Caco-2 (cell line): ENCODE results near the gene ZNF773. TPM values are rescaled to one million over a fixed set of nuclear protein-coding genes. Genes with fewer than 3 reads are reported as not detected.
"Not testable (repeated sequence)": the region's sequence is repeated elsewhere in the genome, so short reads cannot be mapped to it uniquely, and the experiment has no call there.

Source experiments
- BruUV-seq: library from RNA; stranded (reverse); fragments of 400-500 nt; replicated peaks from 2 replicates; lab custom pipeline; 2021; lab: Mats Ljungman, UMichigan
- CTCF ChIA-PET: fragments of 300-600 bp; sonication (Branson Sonifier 250); formaldehyde crosslinking; loops from one replicate; lab custom pipeline; 2022; ENCODE audit warnings: antibody characterized with exemption; lab: Charles Lee
- POLR2A ChIA-PET: fragments of 300-600 bp; sonication (Branson Sonifier 250); formaldehyde crosslinking; loops from one replicate; lab custom pipeline; 2022; ENCODE audit warnings: antibody characterized with exemption; lab: Charles Lee
- DNase-seq, 2 experiments: peaks; one replicate each; pipeline versions ENCODE4 v3.0.0 to v3.0.0-alpha.2; 2020 to 2022
- H3K27me3 ChIP-seq: replicated peaks from 2 replicates; pipeline ENCODE4 v1.6.0; 2011; ENCODE audit warnings: low read length; ENCODE audit not compliant: control insufficient read depth, insufficient read depth
- H3K36me3 ChIP-seq: 2 replicates; pipeline ENCODE4 v1.5.1; 2011; ENCODE audit warnings: low read length; ENCODE audit not compliant: control insufficient read depth, insufficient read depth
- H3K4me1 ChIP-seq: fragments of 250-450 bp; sonication (Bioruptor Pico); 2 replicates; pipeline ENCODE4 v1.5.1; 2020; ENCODE audit warnings: mild to moderate bottlenecking
- H3K4me3 ChIP-seq: 2 replicates; pipeline ENCODE4 v1.5.1; 2011; ENCODE audit warnings: low read depth, mild to moderate bottlenecking, control low read depth, low read length
- H3K9me3 ChIP-seq: fragments of 250-450 bp; sonication (Bioruptor Pico); 2 replicates; pipeline ENCODE4 v1.5.1; 2020; ENCODE audit warnings: mild to moderate bottlenecking, moderate library complexity
- H3K27ac Mint-ChIP-seq: one replicate; pipeline ENCODE4 v1.8.0; 2022; ENCODE audit warnings: mixed read lengths; ENCODE audit not compliant: unreplicated experiment
- H3K27me3 Mint-ChIP-seq: one replicate; pipeline ENCODE4 v1.8.0; 2022; ENCODE audit warnings: mixed read lengths; ENCODE audit not compliant: insufficient read depth, unreplicated experiment
- H3K36me3 Mint-ChIP-seq: one replicate; pipeline ENCODE4 v1.8.0; 2022; ENCODE audit warnings: mild to moderate bottlenecking, mixed read lengths; ENCODE audit not compliant: insufficient read depth, unreplicated experiment
- H3K4me1 Mint-ChIP-seq: one replicate; pipeline ENCODE4 v1.8.0; 2022; ENCODE audit warnings: low read depth, mixed read lengths; ENCODE audit not compliant: unreplicated experiment
- H3K4me3 Mint-ChIP-seq: one replicate; pipeline ENCODE4 v1.8.0; 2022; ENCODE audit warnings: mild to moderate bottlenecking, moderate library complexity, mixed read lengths; ENCODE audit not compliant: unreplicated experiment
- H3K9me3 Mint-ChIP-seq: one replicate; pipeline ENCODE4 v1.8.0; 2022; ENCODE audit warnings: mixed read lengths; ENCODE audit not compliant: unreplicated experiment
- CTCF ChIP-seq, 2 experiments: fragments of 200-600 bp in 1 of 2; IDR thresholded peaks; 1 replicate in 1 of 2; 2 replicates in 1 of 2; pipeline versions ENCODE4 v1.5.1 to v1.8.0; 2011 to 2022; ENCODE audit warnings: antibody characterized with exemption in 1 of 2, control low read depth in 1 of 2, inconsistent platforms in 1 of 2, low read depth in 1 of 2, low read length in 1 of 2, mild to moderate bottlenecking in 1 of 2, moderate library complexity in 1 of 2; ENCODE audit not compliant: insufficient read depth in 1 of 2, severe bottlenecking in 1 of 2, unreplicated experiment in 1 of 2
- intact Hi-C: fragments of 100-400 bp; cut with micrococcal nuclease; formaldehyde crosslinking; loops from one replicate; pipeline ENCODE4 v1.10.0; 2022; ENCODE audit not compliant: unreplicated experiment
- total RNA-seq: library from RNA; stranded (reverse); gene quantifications from 2 replicates; pipeline ENCODE4 v1.2.3, GENCODE V29; 2022

Gene ZNF773
- total RNA-seq, 1 experiment from 2014 or later: 7.7 TPM

GRCh38 chr19:57488299-57488644, 11.5 kb upstream of the ZNF773 start:
- H3K4me1 ChIP-seq, H3K36me3 ChIP-seq, CTCF ChIA-PET, intact Hi-C loops, H3K27me3 ChIP-seq, H3K27me3 Mint-ChIP-seq, POLR2A ChIA-PET, H3K4me1 Mint-ChIP-seq, DNase-seq: not testable (repeated sequence)
- Mint-ChIP-seq H3K9me3 (peaks cover 30% of the 10 kb centered on the region), H3K27ac (peak overlapping the region; percentile 62), H3K4me3 (peak overlapping the region; percentile 40), H3K36me3 (peaks cover 36% of the 10 kb centered on the region)
- peaks cover 14% of the 10 kb centered on the region; the same call in 1 of the 2 replicates for H3K9me3 ChIP-seq
- TSS peak; percentile 56 for BruUV-seq
- peak overlapping the region; percentile 18 for H3K4me3 ChIP-seq

- H3K36me3 Mint-ChIP-seq: peaks cover 42% of the 10 kb centered on the region
- H3K9me3 Mint-ChIP-seq: peaks cover 35% of the 10 kb centered on the region
- H3K27ac Mint-ChIP-seq, intact Hi-C loops, H3K27me3 Mint-ChIP-seq, DNase-seq, H3K4me3 ChIP-seq, H3K27me3 ChIP-seq, BruUV-seq, H3K4me1 ChIP-seq, H3K36me3 ChIP-seq: not testable (repeated sequence)
- H3K4me3 Mint-ChIP-seq: peak overlapping the region; percentile 38
- peaks cover 11% of the 10 kb centered on the region for H3K9me3 ChIP-seq
- CTCF ChIA-PET: interaction anchor here (0.6 kb wide), 1 partner anchor 509 kb away, joined by 3 read pairs; no protein-coding TSS in a partner anchor
- POLR2A ChIA-PET: interaction anchor here (0.6 to 1.0 kb wide), 2 partner anchors 12 to 513 kb away, joined by 3 to 11 read pairs; partner anchors contain the start of gene ZNF419
- H3K4me1 Mint-ChIP-seq: peaks cover 14% of the 10 kb centered on the region
These were observed 432 bp upstream of the ZNF773 start for GRCh38 chr19:57499332-57499679.

- Mint-ChIP-seq H3K36me3 (peaks cover 45% of the 10 kb centered on the region), H3K4me3 (peak overlapping the region; percentile 38), H3K9me3 (peaks cover 31% of the 10 kb centered on the region), H3K4me1 (peaks cover 14% of the 10 kb centered on the region)
- H3K4me1 ChIP-seq, H3K27ac Mint-ChIP-seq, intact Hi-C loops, DNase-seq, H3K27me3 Mint-ChIP-seq, CTCF ChIA-PET, H3K36me3 ChIP-seq, H3K27me3 ChIP-seq: not testable (repeated sequence)
- BruUV-seq: TSS peak; percentile 61
- Histone ChIP-seq H3K4me3 (peak overlapping the region; percentile 23), H3K9me3 (peaks cover 11% of the 10 kb centered on the region)
- POLR2A ChIA-PET: interaction anchor here (0.6 to 1.0 kb wide), 2 partner anchors 13 to 964 kb away, joined by 3 to 11 read pairs; partner anchors contain the start of gene ZNF419
These were observed 662 bp downstream of the ZNF773 start for GRCh38 chr19:57500400-57500799.

GRCh38 chr19:57506163-57506562, 6.4 kb downstream of the ZNF773 start:
- Mint-ChIP-seq H3K27me3 (no peaks in the 10 kb centered on the region), H3K9me3 (peaks cover 34% of the 10 kb centered on the region), H3K4me3 (no peak overlapping the region), H3K27ac (no peak overlapping the region), H3K4me1 (no peaks in the 10 kb centered on the region), H3K36me3 (peaks cover 73% of the 10 kb centered on the region)
- H3K27me3 ChIP-seq: no peaks in the 10 kb centered on the region
- no peaks in the 10 kb centered on the region for H3K4me1 ChIP-seq
- H3K36me3 ChIP-seq: peaks cover 11% of the 10 kb centered on the region
- no TSS peak for BruUV-seq
- no peak overlapping the region for H3K4me3 ChIP-seq
- TF ChIP-seq CTCF (IDR thresholded peaks at IDR 0.05; ENCODE audit: insufficient read depth in 1 of 2, low read depth in 1 of 2, low read length in 1 of 2, severe bottlenecking in 1 of 2, unreplicated experiment in 1 of 2): no peak
- intact Hi-C loops: no loop called here
- ChIA-PET POLR2A (no interaction called here), CTCF (no interaction called here)
- H3K9me3 ChIP-seq: peaks cover 10% of the 10 kb centered on the region; the same call in 1 of the 2 replicates
- no peak for DNase-seq
